WTC11 (cell line): ENCODE data around the gene IL17RC. TPM values are rescaled to one million over a fixed set of nuclear protein-coding genes. Genes with fewer than 3 reads are reported as not detected.
A peak's percentile ranks its signal among the peaks of the same experiment; 100 is the strongest.

Source experiments
- ATF1 ChIP-seq: sonication (generic); formaldehyde crosslinking; IDR thresholded peaks from 2 replicates; pipeline ENCODE4 v1.8.1; 2023; ENCODE audit warnings: mild to moderate bottlenecking, moderate library complexity, missing genetic modification reagents
- CREM ChIP-seq: sonication (generic); formaldehyde crosslinking; IDR thresholded peaks from 2 replicates; pipeline ENCODE4 v1.8.1; 2022; ENCODE audit warnings: mild to moderate bottlenecking, missing genetic modification reagents, moderate library complexity
- FOXP1 ChIP-seq: sonication (generic); formaldehyde crosslinking; IDR thresholded peaks from 2 replicates; pipeline ENCODE4 v1.8.0; 2022; ENCODE audit warnings: missing genetic modification reagents, mild to moderate bottlenecking, moderate library complexity, borderline replicate concordance
- MXD4 ChIP-seq: fragments of 250-450 bp; sonication (Bioruptor Pico); IDR thresholded peaks from 2 replicates; pipeline ENCODE4 v1.8.0; 2021; ENCODE audit warnings: mild to moderate bottlenecking, moderate library complexity, borderline replicate concordance
- NR1H2 ChIP-seq: sonication (generic); formaldehyde crosslinking; IDR thresholded peaks from 2 replicates; pipeline ENCODE4 v1.9.0; 2021; ENCODE audit warnings: mild to moderate bottlenecking, moderate library complexity, missing genetic modification reagents
- PRRX2 ChIP-seq: fragments of 250-450 bp; sonication (Bioruptor Pico); IDR thresholded peaks from 2 replicates; pipeline ENCODE4 v1.8.0; 2021; ENCODE audit warnings: mild to moderate bottlenecking
- RELA ChIP-seq: sonication (generic); formaldehyde crosslinking; IDR thresholded peaks from 2 replicates; pipeline ENCODE4 v1.8.1; 2022; ENCODE audit warnings: missing genetic modification reagents, mild to moderate bottlenecking, borderline replicate concordance
- SMAD3 ChIP-seq: sonication (generic); formaldehyde crosslinking; IDR thresholded peaks from 2 replicates; pipeline ENCODE4 v1.8.0; 2022; ENCODE audit warnings: missing genetic modification reagents, mild to moderate bottlenecking, borderline replicate concordance
- TEAD1 ChIP-seq: sonication (generic); formaldehyde crosslinking; IDR thresholded peaks from 2 replicates; pipeline ENCODE4 v1.8.0; 2022; ENCODE audit warnings: mild to moderate bottlenecking, missing genetic modification reagents
- ZNF121 ChIP-seq: sonication (generic); formaldehyde crosslinking; IDR thresholded peaks from 2 replicates; pipeline ENCODE4 v1.8.0; 2023; ENCODE audit warnings: missing genetic modification reagents
- ZNF219 ChIP-seq: sonication (generic); formaldehyde crosslinking; IDR thresholded peaks from 2 replicates; pipeline ENCODE4 v1.8.0; 2023; ENCODE audit warnings: missing genetic modification reagents, mild to moderate bottlenecking, borderline replicate concordance
- ZNF416 ChIP-seq: fragments of 250-450 bp; sonication (Bioruptor Pico); IDR thresholded peaks from 2 replicates; pipeline ENCODE4 v1.9.0; 2021; ENCODE audit warnings: mild to moderate bottlenecking, inconsistent platforms
- ZNF423 ChIP-seq: fragments of 250-450 bp; sonication (Bioruptor Pico); IDR thresholded peaks from 2 replicates; pipeline ENCODE4 v2.1.2; 2022; ENCODE audit warnings: mild to moderate bottlenecking, moderate library complexity
- total RNA-seq: library from RNA; stranded (reverse); gene quantifications from 3 replicates; pipeline ENCODE4 v1.2.3, GENCODE V29; 2021
- TF ChIP-seq, protein P1 (sequence below): fragments of 250-450 bp; sonication (Bioruptor Pico); IDR thresholded peaks from 2 replicates; pipeline ENCODE4 v1.9.0; 2021; ENCODE audit warnings: mild to moderate bottlenecking, borderline replicate concordance
- TF ChIP-seq, protein P2 (sequence below): fragments of 250-450 bp; sonication (Bioruptor Pico); IDR thresholded peaks from 2 replicates; pipeline ENCODE4 v1.8.0; 2021; ENCODE audit warnings: mild to moderate bottlenecking
- TF ChIP-seq, protein P3 (sequence below): sonication (generic); formaldehyde crosslinking; IDR thresholded peaks from 2 replicates; pipeline ENCODE4 v1.8.1; 2022; ENCODE audit warnings: missing genetic modification reagents, borderline replicate concordance
- TF ChIP-seq, protein P4 (sequence below): sonication (generic); formaldehyde crosslinking; IDR thresholded peaks from 2 replicates; pipeline ENCODE4 v1.8.0; 2023; ENCODE audit warnings: missing genetic modification reagents, mild to moderate bottlenecking, borderline replicate concordance
- TF ChIP-seq, protein P5 (sequence below): sonication (generic); formaldehyde crosslinking; IDR thresholded peaks from 2 replicates; pipeline ENCODE4 v1.8.1; 2022; ENCODE audit warnings: mild to moderate bottlenecking, missing genetic modification reagents, moderate library complexity, borderline replicate concordance
- TF ChIP-seq, protein P6 (sequence below): sonication (generic); formaldehyde crosslinking; IDR thresholded peaks from 2 replicates; pipeline ENCODE4 v1.8.1; 2023; ENCODE audit warnings: mild to moderate bottlenecking, missing genetic modification reagents
- TF ChIP-seq, protein P7 (sequence below): sonication (generic); formaldehyde crosslinking; IDR thresholded peaks from 2 replicates; pipeline ENCODE4 v1.8.1; 2023; ENCODE audit warnings: mild to moderate bottlenecking, moderate library complexity, missing genetic modification reagents

Gene IL17RC
- total RNA-seq, 1 experiment from 2014 or later = 10.1 TPM

DNA sequence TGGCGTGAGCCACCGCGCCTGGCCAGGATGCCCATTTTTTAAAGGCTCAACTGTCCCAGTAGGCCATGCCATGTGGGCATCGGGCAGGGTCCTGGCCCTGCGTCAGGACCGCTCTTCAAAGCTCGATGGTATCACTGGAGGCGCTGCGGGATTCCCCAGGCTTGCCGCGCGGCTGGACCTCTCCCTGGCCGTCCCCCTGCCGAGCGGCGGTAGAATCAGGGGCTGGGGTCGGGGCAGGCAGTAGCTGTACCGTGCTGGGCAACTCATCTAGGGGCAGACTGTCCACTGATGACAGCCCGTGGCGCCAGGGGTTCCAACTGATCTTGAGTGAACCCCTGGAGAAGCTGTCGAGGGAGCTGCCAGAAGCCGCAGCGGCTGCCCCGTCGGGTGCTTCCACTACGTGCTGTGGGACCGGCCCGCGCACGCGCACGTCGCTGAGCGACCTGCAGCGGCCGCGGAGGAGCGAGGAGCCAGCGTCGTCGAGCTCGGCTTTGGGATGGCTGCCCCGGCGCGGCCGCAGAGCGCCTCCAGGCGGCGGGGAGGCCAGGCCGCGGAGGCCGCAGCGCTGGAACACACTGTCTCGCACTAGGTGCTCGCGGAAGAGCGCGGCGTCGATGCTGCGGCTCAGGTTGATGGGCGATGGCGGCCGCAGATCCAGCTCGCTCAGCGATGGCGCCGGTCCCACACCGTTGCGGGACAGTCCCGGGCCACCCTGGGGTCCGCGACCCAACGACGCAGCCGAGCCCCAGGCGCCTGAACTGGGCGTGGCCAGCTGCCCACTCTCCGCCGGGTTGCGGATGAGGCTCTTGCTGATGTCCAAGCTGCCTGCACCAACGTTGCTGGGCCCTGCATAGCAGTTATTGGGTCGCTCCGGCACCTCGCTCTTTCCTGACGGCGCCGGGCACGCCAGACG, 29.5 kb downstream of the IL17RC start (continued):
- TF ChIP-seq, protein P1, sequence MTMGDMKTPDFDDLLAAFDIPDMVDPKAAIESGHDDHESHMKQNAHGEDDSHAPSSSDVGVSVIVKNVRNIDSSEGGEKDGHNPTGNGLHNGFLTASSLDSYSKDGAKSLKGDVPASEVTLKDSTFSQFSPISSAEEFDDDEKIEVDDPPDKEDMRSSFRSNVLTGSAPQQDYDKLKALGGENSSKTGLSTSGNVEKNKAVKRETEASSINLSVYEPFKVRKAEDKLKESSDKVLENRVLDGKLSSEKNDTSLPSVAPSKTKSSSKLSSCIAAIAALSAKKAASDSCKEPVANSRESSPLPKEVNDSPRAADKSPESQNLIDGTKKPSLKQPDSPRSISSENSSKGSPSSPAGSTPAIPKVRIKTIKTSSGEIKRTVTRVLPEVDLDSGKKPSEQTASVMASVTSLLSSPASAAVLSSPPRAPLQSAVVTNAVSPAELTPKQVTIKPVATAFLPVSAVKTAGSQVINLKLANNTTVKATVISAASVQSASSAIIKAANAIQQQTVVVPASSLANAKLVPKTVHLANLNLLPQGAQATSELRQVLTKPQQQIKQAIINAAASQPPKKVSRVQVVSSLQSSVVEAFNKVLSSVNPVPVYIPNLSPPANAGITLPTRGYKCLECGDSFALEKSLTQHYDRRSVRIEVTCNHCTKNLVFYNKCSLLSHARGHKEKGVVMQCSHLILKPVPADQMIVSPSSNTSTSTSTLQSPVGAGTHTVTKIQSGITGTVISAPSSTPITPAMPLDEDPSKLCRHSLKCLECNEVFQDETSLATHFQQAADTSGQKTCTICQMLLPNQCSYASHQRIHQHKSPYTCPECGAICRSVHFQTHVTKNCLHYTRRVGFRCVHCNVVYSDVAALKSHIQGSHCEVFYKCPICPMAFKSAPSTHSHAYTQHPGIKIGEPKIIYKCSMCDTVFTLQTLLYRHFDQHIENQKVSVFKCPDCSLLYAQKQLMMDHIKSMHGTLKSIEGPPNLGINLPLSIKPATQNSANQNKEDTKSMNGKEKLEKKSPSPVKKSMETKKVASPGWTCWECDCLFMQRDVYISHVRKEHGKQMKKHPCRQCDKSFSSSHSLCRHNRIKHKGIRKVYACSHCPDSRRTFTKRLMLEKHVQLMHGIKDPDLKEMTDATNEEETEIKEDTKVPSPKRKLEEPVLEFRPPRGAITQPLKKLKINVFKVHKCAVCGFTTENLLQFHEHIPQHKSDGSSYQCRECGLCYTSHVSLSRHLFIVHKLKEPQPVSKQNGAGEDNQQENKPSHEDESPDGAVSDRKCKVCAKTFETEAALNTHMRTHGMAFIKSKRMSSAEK (CRISPR knock-in tag) = no peak
- TF ChIP-seq NR1H2 (CRISPR knock-in tag) = no peak
- TF ChIP-seq RELA (CRISPR knock-in tag) = peak; percentile 83; the same call in 1 of the 2 replicates
- TF ChIP-seq, protein P2, sequence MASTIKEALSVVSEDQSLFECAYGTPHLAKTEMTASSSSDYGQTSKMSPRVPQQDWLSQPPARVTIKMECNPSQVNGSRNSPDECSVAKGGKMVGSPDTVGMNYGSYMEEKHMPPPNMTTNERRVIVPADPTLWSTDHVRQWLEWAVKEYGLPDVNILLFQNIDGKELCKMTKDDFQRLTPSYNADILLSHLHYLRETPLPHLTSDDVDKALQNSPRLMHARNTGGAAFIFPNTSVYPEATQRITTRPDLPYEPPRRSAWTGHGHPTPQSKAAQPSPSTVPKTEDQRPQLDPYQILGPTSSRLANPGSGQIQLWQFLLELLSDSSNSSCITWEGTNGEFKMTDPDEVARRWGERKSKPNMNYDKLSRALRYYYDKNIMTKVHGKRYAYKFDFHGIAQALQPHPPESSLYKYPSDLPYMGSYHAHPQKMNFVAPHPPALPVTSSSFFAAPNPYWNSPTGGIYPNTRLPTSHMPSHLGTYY (CRISPR knock-in tag) = no peak
- TF ChIP-seq, protein P3, sequence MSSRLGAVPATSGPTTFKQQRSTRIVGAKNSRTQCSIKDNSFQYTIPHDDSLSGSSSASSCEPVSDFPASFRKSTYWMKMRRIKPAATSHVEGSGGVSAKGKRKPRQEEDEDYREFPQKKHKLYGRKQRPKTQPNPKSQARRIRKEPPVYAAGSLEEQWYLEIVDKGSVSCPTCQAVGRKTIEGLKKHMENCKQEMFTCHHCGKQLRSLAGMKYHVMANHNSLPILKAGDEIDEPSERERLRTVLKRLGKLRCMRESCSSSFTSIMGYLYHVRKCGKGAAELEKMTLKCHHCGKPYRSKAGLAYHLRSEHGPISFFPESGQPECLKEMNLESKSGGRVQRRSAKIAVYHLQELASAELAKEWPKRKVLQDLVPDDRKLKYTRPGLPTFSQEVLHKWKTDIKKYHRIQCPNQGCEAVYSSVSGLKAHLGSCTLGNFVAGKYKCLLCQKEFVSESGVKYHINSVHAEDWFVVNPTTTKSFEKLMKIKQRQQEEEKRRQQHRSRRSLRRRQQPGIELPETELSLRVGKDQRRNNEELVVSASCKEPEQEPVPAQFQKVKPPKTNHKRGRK (CRISPR knock-in tag) = no peak
- no peak; the same call in 1 of the 2 replicates for TF ChIP-seq TEAD1 (CRISPR knock-in tag)
- peak; percentile 74 for TF ChIP-seq CREM (CRISPR knock-in tag)
- peak; percentile 70 for TF ChIP-seq PRRX2 (CRISPR knock-in tag)
- no peak for TF ChIP-seq MXD4 (CRISPR knock-in tag)
- peak; percentile 88 for TF ChIP-seq SMAD3 (CRISPR knock-in tag)
- TF ChIP-seq ZNF121 = peak; percentile 55; the same call in 1 of the 2 replicates
- TF ChIP-seq, protein P4, sequence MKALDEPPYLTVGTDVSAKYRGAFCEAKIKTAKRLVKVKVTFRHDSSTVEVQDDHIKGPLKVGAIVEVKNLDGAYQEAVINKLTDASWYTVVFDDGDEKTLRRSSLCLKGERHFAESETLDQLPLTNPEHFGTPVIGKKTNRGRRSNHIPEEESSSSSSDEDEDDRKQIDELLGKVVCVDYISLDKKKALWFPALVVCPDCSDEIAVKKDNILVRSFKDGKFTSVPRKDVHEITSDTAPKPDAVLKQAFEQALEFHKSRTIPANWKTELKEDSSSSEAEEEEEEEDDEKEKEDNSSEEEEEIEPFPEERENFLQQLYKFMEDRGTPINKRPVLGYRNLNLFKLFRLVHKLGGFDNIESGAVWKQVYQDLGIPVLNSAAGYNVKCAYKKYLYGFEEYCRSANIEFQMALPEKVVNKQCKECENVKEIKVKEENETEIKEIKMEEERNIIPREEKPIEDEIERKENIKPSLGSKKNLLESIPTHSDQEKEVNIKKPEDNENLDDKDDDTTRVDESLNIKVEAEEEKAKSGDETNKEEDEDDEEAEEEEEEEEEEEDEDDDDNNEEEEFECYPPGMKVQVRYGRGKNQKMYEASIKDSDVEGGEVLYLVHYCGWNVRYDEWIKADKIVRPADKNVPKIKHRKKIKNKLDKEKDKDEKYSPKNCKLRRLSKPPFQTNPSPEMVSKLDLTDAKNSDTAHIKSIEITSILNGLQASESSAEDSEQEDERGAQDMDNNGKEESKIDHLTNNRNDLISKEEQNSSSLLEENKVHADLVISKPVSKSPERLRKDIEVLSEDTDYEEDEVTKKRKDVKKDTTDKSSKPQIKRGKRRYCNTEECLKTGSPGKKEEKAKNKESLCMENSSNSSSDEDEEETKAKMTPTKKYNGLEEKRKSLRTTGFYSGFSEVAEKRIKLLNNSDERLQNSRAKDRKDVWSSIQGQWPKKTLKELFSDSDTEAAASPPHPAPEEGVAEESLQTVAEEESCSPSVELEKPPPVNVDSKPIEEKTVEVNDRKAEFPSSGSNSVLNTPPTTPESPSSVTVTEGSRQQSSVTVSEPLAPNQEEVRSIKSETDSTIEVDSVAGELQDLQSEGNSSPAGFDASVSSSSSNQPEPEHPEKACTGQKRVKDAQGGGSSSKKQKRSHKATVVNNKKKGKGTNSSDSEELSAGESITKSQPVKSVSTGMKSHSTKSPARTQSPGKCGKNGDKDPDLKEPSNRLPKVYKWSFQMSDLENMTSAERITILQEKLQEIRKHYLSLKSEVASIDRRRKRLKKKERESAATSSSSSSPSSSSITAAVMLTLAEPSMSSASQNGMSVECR (CRISPR knock-in tag) = no peak; the same call in 1 of the 2 replicates
- TF ChIP-seq, protein P5, sequence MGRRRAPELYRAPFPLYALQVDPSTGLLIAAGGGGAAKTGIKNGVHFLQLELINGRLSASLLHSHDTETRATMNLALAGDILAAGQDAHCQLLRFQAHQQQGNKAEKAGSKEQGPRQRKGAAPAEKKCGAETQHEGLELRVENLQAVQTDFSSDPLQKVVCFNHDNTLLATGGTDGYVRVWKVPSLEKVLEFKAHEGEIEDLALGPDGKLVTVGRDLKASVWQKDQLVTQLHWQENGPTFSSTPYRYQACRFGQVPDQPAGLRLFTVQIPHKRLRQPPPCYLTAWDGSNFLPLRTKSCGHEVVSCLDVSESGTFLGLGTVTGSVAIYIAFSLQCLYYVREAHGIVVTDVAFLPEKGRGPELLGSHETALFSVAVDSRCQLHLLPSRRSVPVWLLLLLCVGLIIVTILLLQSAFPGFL (CRISPR knock-in tag) = no peak
- TF ChIP-seq ZNF219 (CRISPR knock-in tag) = no peak
- TF ChIP-seq ZNF423 (CRISPR knock-in tag) = no peak; the same call in 1 of the 2 replicates
- no peak for TF ChIP-seq ATF1 (CRISPR knock-in tag)
- peak; percentile 78; the same call in 1 of the 2 replicates for TF ChIP-seq FOXP1 (CRISPR knock-in tag)
- TF ChIP-seq, protein P6, sequence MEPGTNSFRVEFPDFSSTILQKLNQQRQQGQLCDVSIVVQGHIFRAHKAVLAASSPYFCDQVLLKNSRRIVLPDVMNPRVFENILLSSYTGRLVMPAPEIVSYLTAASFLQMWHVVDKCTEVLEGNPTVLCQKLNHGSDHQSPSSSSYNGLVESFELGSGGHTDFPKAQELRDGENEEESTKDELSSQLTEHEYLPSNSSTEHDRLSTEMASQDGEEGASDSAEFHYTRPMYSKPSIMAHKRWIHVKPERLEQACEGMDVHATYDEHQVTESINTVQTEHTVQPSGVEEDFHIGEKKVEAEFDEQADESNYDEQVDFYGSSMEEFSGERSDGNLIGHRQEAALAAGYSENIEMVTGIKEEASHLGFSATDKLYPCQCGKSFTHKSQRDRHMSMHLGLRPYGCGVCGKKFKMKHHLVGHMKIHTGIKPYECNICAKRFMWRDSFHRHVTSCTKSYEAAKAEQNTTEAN (CRISPR knock-in tag) = peak; percentile 12; the same call in 1 of the 2 replicates
- TF ChIP-seq, protein P7, sequence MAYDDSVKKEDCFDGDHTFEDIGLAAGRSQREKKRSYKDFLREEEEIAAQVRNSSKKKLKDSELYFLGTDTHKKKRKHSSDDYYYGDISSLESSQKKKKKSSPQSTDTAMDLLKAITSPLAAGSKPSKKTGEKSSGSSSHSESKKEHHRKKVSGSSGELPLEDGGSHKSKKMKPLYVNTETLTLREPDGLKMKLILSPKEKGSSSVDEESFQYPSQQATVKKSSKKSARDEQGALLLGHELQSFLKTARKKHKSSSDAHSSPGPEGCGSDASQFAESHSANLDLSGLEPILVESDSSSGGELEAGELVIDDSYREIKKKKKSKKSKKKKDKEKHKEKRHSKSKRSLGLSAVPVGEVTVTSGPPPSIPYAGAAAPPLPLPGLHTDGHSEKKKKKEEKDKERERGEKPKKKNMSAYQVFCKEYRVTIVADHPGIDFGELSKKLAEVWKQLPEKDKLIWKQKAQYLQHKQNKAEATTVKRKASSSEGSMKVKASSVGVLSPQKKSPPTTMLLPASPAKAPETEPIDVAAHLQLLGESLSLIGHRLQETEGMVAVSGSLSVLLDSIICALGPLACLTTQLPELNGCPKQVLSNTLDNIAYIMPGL = peak; percentile 98
- no peak for TF ChIP-seq ZNF416 (CRISPR knock-in tag)
